ENCODE results near the gene DECR2.
A peak's percentile ranks its signal among the peaks of the same experiment; 100 is the strongest.

The DECR2 gene

GRCh38 chr16:450785-451512 lies 49.3 kb downstream of the DECR2 start:
- peak; percentile 68 for DNase-seq

GRCh38 chr16:454397-454940 lies 52.8 kb downstream of the DECR2 start:
- DNase-seq = no peak

- no peak for DNase-seq
These were observed 53.8 kb downstream of the DECR2 start for GRCh38 chr16:455453-455852.

- DNase-seq = no peak
These were observed 55.3 kb downstream of the DECR2 start for GRCh38 chr16:456891-457483.

DNA sequence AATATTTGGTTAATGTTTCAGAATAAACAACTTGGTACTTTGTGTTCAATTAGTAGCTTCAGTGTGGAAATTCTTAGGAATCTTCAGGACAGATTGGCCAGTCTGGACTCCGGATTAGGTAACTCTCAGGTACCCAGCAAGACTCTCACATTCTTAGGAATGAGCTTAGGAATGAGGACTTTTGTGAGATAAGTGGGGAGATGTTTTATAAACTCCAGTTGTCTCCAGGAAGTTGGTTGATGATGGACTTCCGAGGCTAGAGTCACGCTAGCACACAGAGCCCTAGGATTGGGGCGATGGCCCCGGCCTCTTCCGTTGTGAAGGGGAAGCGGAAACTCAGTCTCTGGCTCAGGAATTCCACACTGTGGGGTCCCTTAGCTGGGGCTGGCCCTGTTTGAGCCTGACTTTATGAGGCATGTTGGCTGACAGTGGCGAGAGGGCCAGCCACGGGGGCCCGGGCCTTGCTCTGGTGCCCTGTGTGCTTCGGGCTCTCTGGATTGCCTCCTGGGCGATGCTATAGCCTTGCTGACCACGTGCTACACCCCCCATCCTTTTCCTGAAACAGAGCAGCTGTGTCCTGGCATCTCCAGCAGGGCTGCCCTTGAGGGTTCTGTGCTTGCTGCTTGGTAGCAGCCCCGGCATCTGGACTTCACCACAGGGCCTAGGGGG lies 56.2 kb downstream of the DECR2 start:
- no peak for DNase-seq

DNA sequence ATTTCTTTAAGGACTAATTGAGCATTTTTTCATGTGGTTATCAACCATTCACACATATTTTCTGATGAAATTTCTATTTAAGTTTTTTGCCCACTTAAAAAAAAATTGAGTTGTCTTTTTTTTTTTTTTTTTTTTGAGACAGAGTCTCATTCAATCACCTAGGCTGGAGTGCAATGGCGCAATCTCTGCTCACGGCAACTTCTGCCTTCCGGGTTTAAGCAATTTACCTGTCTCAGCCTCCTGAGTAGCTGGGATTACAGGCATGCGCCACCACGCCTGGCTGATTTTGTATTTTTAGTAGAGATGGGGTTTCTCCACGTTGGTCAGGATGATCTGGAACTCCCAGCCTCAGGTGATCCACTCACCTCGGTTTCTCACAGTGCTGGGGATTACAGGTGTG lies 58.1 kb downstream of the DECR2 start:
- DNase-seq = no peak

DNA sequence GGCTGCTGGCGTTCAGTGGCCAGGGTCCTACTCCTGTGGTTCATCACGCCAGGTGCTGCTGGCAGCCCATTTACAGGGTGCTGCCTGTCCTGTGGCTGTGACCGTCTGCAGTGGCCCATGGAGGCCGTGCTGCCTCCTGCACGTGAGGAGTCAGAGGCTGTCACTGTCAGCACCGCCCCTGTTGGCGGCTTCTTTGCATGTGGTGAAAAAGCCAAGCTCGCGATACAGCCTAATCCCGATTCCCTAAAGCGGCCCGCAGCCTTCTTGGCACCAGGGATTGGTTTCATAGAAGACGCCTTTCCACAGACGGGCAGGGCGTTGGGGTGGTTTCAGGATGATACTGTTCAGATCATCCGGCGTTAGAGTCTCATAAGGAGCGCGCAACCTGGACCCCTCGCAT lies 59.1 kb downstream of the DECR2 start:
- DNase-seq = no peak

All from NCI-H510A (cell line).